ENCODE results near the gene B4GALT1.

The B4GALT1 gene

DNA sequence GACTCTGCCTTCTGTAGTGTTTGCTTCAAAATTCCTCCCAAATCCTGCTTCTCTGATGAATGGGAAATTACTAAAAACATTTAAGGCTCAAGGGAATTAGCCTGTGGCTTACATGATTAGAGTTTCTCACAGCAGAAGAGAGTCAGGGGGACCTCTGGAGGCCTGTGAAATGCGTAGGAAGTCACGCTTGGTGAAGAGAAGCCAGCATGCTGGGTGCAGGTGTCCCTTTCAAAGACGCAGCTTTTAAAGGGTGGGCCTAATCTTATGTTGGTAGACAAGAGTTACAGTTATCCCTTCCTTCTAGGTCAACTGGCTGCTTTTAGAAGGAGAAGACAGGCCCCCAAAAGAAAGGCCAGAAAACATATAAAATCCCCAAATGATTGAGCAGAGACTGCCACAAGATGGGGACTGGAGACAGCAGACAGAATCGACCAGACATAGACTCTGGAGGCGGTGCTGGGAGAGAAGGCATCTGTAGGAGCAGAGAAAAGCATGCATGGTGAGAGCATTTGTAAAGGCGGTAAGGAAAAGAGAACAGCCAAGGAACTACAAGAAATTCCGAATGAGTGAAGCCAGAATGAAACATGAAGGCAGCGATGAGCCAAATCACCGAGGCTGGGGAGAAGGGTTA is 42.3 kb downstream of the B4GALT1 start:
- no peak for DNase-seq (ENCODE audit: low read depth in 3 of 3)

DNA sequence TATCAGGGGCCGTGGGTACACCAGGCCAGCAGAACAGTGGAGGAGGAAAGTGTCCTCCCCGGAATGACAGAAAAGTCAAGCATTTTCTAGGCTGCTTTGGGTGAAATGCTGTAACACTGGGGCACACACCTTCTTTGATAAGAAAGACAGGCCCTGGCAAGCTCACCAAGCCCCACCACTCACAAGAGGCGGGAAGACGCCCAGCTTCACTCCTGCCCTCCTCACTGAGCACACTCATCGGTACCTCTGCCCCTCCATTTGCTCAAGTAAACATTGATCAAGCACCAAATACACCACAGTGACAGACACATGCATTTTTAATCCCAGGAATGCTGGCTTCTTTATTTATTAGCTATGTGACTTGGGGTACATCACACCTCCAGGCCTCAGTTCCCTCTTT is 43.1 kb downstream of the B4GALT1 start:
- no peak for DNase-seq (ENCODE audit: low read depth in 3 of 3)

DNA sequence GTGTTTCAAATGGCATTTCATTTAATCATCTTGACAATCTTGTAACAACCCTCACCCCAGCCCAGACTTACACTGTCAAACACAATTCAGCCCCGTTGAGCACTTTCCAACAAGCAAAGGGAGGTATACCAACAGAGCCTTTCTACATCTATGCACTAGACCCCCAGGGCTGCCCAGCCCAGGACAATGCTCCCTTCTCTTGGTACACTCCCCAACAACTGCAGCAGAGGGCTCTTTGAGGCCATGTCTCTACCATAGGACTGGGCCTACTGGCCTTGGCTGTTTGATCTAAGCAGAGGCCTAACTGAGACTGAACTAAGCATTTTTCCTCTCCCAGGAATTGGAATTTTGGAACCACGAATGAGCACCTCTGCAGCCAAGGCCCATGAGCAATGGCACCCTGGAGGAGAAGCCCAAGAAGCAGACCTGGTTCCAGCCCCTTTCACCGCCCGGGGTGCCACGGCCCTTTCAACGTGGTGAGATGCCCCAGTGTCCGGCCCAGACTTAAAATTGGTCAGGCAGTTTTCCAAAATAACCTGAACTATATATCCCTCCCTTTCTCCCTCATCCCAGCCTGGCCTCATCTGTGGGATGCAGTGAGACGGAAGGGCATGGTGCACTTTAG is 43.6 kb downstream of the B4GALT1 start:
- DNase-seq (ENCODE audit: low read depth in 3 of 3): no peak

DNA sequence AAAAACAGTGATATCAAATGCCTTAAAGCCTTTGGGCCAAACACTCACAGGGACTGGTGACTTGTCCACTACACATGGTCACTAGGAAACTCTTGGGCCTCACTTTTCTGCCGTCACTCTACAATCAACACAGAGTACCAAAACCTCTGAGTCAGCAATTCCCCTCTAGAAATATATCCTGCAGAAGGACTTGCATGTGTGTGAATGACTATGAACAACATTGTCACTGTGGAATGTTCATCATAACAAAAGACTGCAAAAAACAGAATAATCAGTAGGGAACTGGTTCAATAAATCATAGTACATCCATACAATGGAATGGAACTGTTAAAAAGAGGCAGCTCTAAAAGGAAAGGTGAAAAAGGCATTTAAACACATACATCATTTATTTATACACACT is 46.5 kb downstream of the B4GALT1 start:
- no peak for DNase-seq (ENCODE audit: low read depth in 3 of 3)

DNA sequence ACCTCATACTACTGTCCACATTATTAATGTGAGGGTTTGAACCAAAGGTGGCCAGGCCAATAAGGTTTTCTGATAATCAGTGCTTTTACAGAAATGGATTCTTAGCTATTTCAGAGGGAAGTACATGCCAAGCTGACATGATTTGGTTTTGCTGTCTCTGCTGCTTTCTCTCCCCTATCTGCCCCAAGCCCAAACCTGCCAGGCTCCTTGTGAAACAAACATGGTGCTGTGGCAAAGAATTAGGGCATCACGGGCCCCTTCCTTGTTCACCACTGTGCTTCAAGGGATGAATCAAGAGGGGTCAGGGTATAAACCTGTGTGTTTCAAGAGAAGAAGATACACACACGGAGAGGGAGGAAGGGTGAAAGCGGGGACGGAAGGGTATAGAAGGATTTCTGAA is 49.3 kb downstream of the B4GALT1 start:
- no peak for DNase-seq (ENCODE audit: low read depth in 3 of 3)

DNA sequence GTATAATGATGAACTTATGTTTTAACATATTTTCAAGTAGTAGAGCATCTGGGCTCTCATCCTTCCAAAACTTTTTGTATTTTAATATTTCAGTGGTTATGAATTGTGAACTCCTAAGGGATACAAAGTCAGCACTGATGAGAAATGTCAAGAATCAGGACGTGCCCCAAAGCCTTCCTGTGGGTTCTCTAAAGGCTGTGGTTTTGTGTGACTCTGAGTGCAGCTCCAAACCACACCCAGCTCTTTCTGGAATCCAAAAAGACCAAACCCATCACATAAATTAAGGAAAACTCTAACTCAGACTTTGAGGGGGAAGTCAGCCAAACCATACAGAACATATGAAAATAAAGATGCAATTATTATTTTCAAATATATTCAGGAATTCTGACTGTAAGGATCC is 49.8 kb downstream of the B4GALT1 start:
- no peak for DNase-seq (ENCODE audit: low read depth in 3 of 3)

DNA sequence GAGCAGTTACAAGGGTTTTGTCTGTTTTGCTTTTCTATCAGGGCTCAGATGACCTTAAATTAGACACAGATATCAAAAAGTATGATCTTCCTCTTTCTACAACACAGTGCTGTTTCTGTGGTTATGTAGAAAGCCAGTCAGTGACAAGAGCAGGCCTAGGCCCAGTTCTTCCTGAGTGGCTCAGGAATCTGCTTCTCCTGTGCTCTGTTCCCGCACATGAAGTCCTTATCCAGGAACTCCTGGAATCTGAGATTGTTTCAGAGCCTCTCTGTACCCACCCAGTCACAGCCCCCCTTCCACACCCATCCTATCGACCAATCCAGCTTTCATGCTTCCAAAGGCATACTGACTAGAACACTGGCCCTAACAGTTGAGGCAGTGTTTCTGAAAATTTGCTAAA is 50.3 kb downstream of the B4GALT1 start:
- no peak for DNase-seq (ENCODE audit: low read depth in 3 of 3)

DNA sequence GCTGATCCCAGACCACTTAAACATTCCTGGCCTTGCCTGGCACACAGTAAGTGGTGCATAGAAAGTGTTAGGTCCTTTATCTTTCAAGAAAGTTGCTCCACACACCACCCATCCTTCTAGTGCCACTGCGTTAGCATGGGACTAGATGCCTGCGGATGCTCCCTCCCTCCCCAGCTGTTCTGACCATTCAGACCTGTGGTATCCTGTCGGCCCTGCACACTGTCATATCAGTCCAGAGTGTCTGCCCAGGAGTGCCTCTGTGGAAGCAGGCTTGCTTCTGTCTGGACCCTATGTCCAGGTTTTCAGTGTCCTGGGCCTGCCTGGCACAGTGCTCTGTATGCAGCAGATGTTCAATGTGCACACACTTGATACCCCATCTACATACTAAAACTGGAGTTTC is 52.4 kb downstream of the B4GALT1 start:
- DNase-seq (ENCODE audit: low read depth in 3 of 3): no peak

DNA sequence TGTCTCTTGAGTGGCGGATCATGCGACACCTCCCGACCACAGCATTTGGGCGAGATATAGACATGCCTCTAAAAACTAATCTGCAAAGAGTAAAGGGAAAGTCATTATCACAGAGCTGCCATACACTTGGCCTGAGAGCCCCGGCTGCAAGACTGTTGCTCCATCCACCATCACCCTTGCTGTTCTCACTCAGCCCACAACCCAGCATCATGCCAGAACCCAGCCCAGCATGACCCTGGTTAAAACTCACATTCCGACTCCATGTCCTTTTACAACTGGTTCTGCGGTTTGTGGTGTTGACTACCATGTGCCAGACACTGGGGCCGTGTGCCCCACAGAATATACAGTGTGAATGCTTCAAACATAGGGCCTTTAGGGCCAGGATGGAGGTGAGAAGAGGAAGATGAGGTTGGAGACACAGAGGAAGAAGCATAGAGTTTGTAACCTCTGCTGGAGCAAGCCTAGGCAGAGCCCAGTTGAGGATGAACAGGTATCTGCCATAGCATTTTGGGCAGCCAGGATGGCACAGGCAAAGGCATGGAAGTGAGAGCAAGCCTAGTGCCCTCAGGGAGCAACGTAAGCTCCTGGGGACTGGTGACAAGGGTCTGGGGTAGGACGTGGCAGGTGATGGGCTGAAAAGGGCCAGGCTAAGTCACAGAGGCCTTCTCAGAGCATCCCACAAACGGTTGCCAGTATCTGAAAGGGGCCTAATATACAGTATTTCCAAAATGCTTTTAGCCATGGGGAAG is 53.2 kb downstream of the B4GALT1 start:
- DNase-seq (ENCODE audit: low read depth in 3 of 3): no peak

DNA sequence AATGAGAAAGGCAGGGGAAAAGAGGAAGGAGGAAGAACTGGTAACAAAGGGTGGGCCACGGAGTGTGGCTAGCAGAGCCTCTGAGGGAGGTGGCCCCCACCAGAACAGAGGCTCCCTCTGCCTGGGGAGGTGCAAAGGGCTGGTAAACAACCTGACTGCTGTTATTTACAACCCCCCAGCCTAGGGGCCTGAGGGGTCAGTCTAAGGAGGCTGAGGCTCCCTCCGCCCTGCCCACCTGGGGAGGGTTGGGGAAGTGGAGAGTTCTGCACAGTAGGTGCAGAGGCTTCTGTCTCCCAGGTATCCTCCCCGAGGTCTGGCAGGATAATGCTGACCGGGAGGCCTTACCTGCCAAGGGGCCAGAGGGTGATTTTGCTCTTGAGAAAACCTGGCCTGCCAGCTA is 55.0 kb downstream of the B4GALT1 start:
- no peak for DNase-seq (ENCODE audit: low read depth in 3 of 3)

DNA sequence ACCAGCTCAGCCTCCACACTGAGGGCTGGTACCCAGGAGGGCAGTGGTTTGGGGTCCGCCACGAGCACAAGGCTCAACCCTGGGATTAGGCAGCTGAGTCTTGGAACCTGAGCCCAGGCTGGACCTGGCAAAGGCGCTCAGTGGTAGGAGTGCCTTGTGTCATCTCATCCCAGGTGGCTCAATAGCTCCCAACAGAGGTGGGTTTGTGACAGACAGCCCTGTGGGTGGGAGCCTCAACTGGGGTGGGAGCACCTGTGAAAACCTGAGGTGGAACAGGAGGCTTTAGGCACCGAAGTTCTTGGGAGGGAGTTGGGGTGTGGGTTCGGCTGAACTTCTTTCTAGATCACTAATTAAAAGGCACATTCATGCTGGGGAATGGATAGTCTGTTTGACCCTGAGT is 55.5 kb downstream of the B4GALT1 start:
- DNase-seq (ENCODE audit: low read depth in 3 of 3): no peak

DNA sequence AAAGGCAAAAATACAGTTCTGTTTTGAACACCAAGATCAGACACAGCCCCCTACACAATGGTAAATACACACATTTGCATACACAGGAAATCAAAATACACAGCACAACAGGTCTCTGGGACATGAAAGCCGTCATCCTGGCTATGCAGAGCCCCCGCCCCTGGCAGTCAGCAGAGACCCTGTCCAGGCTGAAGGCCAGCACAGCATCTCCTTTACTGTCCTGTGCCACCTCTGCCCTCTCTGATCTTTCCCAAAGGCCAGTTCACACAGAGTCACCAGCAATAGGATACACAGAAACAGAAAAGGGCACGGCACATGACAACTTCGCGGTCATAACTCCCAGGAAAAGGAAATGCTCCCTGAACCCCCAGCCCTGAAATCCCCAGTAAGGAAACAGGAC is 56.5 kb downstream of the B4GALT1 start:
- DNase-seq (ENCODE audit: low read depth in 3 of 3): no peak

DNA sequence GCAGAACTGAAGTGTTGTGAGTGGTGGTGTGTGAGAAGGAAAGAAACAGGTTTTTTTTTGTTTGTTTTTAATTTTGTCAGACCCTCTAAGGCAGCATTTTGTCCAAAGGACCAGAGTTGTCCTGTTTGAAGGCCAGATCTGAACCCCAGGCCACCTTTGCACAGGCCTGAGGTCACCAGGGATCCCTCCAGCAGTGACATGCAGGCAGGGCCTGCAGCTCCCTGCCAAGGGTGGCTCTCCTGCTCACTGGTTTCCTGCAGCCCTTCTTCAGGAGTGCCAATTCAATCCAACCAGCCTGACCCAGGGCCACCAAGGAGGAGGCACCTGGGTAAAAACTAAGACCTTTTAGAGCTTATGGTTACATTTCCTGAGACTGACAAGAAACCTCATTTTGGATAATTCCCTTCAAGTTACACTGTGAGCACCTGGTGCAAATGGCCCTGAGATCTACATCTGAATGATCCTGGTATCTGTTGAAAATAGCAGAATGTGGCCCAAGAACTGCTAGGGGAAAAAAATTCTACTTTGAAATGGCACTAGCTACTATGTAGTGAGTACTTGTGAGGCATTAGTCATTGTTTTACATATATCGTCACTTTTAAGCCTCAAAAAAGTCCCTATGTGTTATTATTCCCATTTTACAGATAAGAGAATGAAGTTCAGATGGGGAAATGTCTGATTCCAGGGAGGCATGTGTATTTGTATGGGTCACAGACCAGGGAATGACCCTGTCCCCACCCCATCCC is 57.1 kb downstream of the B4GALT1 start:
- no peak for DNase-seq (ENCODE audit: low read depth in 3 of 3)

DNA sequence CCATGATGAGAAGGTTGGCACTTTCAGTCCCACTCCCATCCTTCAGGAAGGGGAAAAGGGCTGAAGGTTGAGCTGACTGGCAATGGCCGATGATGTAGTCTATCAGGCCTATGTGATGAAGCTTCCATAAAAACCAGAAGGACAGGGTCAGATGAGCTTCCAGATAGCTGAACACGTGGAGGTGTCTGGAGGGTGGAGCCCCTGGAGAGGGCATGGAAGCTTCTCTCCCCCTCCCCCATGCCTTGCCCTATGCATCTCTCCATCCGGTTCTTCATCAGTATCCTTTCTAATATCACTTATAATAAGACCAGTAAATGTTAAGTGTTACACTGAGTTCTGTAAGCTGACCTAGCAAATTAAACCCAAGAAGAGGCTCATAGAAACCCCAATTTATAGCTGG is 58.0 kb downstream of the B4GALT1 start:
- no peak for DNase-seq (ENCODE audit: low read depth in 3 of 3)

DNA sequence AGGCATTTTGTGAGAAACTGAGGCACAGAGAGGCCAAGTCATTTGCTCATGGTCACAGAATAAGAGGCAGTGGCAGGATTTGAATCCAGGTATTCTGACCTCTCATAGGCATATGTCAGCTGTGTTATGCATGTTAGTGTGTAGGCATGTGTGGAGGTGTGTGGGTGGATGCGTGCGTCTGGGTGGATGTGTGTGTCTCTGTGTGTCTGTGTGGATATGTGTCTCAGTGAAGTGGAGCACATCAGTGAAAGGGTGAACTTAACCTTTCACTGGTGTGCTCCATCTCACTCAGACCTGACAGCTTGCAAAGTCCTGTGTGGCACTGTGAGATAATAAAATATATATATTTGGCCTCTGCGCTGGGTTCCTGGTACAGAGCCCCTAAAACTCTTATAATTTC is 58.7 kb downstream of the B4GALT1 start:
- no peak for DNase-seq (ENCODE audit: low read depth in 3 of 3)

DNA sequence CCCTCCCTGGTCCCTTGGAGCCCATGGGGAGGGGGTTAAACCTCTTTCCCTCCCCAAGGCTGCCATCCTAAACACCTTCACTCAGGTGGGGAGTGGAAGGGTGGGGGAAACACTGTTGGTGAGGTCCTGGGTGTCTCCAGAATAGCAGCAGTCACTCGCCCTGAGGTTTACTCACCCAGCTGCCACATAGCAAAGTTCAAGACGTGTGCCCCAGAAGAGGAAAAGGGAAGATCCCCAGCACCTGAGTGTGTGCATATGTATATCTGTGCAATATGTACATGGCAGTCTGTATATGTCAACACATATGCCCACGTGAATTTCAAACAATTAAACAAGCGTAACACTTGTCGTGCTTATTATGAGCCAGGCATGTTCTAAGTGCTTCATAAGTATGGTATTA is 59.4 kb downstream of the B4GALT1 start:
- no peak for DNase-seq (ENCODE audit: low read depth in 3 of 3)

DNA sequence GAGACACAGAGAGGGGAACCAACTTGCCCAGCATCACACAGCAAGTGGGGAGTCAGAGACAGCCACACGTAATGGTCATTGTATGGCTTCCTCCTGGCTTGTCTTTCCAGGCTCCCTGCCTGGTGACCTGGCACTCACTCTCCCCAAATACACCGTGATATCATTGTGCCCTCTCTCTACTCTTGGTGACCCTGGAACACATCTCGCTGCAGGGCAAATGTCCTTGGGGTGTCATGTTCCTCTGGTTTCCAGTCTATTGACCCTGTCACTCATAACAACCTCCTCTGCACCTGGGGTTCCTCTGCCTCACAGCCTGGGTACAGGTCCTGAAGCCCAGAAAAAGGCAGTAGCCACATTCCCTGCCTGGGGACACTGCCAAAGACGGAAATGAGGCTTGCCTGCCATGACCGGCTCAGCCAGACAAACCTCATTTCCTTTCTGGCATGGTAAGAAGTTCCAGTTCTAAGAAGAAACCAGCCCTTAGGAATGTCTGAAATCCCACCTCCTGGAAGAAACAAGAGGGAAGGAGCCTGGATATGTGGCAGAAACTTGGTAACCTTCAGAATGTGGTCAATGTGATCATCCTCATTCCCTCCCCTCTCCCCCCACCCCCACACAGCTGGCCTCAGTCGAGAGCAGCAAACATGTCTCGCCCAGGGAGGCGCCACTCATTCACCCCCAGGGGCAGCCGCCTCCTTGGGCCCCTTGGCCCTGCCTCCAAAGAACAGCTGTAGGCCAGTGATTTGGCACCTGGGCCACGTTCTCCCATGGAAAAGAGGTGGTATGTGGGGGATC is 60.1 kb downstream of the B4GALT1 start:
- DNase-seq (ENCODE audit: low read depth in 3 of 3): no peak

DNA sequence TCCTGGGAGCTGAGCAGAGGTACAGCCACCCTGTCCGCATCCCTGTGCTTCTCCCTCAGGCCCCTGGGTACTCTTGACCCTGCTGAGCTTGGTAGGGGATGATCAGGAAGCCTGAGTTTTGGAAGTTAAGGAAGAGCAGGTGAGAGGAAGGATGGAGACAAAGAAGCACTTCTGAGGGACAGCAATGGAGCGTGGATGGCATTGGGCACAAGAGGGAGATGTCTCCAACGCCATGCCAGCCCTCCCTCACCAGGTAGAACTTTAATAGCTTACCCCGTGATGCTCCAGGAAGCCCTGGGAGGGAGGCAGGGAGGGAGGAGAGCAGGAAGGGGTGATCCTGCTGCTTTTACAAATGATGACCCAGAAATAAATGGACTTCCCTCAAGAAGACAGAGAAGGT is 60.8 kb downstream of the B4GALT1 start:
- DNase-seq (ENCODE audit: low read depth in 3 of 3): no peak

DNA sequence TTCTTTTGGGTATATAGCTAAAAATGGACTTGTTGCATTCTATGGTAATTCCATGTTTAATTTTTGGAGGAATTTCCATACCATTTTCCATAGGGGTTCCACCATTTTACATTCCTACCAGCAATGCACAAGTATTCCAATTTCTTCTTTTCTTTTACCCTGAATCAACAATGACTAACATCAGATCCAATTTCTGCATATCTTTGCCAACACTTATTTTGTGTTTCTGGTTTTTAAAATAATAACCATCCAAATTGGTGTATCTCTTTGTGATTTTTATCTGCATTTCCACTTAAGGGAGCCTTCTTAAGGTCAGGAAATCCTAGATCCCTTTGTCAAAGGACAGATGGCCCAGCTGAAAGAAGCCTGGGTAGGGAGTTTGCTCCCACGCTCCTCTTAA is 61.2 kb downstream of the B4GALT1 start:
- DNase-seq (ENCODE audit: low read depth in 3 of 3): no peak

DNA sequence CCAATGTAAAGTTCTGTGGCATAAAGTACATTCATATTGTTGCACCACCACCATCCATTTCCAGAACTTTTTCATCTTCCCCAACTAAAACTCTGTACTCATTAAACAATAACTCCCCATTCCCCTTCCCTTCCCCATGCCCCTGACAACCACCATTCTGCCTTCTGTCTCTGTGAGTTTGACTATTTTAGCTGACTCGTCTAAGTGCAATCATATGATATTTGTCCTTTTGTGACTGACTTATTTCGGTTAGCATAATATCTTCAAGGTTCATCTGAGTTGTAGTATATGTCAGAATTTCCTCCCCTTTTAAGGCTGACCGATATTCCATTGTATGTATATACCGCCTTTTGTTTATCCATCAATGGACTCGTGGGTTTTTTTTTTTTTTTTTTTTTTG is 61.6 kb downstream of the B4GALT1 start:
- no peak for DNase-seq (ENCODE audit: low read depth in 3 of 3)

DNA sequence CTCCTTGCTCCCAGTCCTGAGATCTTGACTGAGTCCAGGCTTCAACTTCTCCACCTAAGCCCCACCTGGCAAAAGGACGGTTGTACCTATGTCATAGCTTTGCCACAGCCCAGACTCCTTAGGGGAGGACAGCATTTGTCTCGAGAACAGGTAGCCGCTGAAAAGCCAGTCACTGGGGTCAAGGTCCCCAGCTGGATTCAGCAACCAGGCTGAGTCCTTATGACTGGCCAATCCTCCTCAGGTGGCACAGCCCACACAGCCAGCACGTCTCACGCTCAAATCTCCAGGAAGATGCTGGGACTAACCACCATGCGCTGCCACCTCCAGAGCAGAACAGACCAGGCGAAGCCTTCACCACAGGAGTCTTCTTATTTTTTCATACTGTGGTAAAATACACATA is 62.7 kb downstream of the B4GALT1 start:
- DNase-seq (ENCODE audit: low read depth in 3 of 3): no peak
